NCI-H146 treated with DMSO at 0.1 percent for 48 hours (cell line): ENCODE results near the gene HOXD10.

Experiments
- DNase-seq: peaks from one replicate; lab custom pipeline; 2025; ENCODE audit not compliant: unreplicated experiment; lab: John Stamatoyannopoulos, UW

Gene HOXD10

DNA sequence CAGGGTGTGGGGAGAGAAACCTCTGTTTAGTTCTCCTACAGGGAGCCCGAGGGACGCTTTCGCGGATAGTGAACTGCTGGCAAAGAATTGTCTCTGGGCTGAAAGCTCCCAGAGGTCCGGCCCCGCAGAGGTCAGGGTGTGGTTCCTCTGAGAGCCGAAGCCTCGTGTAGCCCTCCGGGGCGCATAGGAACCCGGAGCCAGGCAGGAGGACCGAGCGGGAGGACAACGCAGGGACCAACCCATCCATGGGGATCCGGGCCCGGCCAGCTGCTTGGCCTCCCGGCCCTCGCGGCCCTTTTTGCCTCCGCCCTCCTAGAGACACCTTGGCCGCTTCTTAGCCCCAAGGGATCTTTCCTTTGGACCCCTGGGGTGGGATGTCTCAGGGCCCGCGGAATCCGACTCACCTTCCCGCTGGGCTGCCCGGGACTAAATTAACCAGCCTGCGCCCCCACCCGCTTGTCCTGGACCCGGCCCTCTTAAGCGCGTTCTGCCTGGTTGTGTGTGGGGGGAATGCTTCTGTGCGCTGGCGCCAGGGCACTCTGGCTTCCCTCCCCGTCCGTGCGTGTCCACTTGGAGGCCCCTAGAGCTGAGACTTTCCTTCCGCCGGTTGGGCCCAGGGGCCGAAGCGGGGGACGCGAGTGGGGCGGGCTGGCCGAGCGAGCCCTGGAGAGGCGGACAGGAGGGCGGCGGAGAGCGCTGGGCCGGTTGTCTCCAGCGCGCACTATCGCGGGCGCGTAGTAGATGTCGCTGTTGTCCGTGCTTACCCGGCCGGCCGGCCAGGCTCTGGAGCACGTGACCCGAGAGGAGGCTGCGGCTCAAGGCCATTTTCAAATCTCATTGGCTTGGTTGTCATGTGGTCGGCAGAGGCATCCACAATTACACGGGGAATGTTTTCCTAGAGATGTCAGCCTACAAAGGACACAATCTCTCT, at the start of gene HOXD10:
Gene HOXD10, plus strand, starts transcription at position 896 of the 931 bp plus-strand sequence. CDS start 56 bp downstream, outside the sequence.
- no peak for DNase-seq

DNA sequence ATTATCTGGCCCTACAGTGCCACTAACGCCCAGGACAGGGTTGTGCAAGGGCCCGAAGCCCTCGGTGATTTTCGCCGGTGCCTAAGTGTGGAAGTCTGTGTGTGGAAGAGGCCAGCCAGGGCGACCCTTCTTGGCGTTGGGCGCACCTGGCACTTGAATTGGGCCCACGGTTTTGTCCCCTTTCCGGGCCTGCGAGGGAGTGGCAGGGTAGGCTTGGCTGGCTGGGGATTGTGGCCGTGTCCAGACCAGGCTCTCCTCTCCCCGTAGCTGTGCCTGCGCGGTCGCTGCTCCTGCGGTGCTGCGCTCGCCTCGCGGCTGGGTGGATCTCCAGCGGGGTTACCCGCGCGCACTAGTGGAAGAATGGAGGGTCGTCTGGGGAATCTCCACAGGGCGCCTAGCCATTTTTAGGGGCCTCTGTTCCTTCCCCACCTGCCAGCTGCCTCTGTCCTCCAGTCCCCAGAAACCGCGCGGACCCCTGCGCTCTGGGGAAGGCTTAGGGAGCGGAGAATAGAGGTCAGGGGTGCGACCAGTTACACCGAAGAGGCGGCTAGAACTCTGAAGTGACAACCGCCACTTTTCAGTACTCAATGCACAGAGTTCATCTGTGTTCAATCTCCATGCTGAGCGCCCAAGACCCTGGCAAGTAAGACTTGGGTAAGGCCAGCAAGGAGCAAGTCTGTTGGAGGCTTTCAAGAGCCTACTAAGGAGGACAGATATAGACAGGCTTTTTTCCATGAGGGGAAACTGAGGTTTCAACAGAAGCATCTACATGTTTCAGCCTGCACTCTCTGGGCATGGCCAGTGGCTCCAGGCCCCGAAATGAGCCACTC, 48.8 kb upstream of the HOXD10 start:
- DNase-seq = no peak

DNA sequence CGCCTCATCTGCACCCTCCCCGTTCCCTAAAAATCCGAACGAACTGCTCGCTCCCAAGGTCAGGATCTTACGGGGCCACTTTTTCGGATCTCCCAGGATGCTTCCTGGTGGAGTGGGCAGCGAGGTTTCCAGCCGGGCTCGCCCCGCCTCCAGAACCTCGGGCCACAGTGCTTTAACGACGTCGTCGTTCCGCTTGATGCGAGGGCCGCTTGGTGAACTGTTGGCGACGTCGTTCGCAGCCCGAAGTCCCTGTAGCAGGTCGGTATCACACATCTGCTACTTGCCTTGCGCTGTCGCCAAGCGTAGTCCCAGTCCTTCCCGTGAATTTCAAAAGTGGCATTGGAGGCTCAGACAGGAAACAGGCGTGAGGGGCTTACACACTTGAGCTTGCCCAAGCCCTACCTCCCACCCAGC, 48.2 kb upstream of the HOXD10 start:
- no peak for DNase-seq

DNA sequence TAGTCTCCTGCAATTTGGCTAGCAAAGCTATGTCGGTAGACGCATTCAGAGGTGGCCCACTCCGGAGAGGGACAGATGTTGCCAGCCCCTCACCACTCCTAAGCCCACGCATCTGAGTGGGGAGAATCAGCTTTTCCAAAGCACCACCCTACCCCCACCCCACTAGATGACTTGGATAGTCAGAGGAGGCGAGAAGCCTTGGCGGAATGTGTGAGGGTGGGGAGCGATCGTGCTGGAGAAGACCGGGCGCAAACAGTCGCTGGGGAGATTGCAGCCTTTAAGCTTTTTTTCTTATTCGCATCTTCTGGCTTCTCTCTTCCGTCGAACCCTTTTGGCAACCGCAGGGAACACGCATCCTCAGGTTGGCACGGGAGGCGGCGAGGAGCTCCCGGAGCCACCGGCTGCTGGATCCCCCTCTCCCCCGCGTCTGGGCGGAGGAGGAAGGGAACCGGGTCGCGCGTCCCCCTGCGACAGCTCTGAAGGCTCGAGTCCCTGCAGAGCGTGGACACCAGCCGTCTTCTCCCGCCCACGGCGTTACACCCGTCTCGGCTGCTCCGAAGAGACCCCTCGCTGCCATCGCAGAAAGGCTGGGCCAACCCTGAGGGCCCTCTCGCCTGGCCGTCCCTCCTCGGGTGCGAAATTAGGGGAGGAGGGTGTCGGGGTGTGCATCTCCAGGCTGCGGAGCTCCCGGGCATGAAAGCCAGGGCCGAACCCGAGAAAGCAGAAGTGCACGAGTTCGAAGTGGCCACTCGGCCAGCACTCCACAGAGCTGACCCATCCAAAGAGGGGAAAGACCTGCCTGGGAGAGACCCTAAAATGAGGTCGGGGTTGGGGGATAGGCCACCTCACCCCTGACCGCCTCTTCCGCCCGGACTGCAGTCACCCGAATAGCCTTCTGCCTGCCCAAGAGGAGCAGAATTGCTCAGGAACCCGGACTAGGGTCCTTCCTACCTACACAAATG, 45.0 kb upstream of the HOXD10 start:
- no peak for DNase-seq

DNA sequence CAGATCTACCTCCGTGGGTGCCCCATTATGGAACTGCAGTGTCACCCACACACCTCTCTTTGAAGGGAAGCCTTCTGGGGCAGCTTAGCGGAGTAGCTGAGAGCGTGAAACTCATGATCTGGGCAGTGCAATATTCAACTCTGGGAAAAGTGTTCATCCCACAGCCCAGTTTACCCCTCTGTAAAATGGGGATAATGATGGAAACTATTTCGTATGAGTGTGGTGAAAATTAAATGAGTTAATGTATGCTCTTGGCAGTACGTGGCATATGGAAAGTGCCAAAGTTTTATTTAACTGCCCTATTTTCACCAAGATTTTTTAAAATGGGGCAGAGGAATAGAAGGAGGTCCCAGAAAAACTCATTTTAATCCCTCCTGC, 44.3 kb upstream of the HOXD10 start:
- no peak for DNase-seq

DNA sequence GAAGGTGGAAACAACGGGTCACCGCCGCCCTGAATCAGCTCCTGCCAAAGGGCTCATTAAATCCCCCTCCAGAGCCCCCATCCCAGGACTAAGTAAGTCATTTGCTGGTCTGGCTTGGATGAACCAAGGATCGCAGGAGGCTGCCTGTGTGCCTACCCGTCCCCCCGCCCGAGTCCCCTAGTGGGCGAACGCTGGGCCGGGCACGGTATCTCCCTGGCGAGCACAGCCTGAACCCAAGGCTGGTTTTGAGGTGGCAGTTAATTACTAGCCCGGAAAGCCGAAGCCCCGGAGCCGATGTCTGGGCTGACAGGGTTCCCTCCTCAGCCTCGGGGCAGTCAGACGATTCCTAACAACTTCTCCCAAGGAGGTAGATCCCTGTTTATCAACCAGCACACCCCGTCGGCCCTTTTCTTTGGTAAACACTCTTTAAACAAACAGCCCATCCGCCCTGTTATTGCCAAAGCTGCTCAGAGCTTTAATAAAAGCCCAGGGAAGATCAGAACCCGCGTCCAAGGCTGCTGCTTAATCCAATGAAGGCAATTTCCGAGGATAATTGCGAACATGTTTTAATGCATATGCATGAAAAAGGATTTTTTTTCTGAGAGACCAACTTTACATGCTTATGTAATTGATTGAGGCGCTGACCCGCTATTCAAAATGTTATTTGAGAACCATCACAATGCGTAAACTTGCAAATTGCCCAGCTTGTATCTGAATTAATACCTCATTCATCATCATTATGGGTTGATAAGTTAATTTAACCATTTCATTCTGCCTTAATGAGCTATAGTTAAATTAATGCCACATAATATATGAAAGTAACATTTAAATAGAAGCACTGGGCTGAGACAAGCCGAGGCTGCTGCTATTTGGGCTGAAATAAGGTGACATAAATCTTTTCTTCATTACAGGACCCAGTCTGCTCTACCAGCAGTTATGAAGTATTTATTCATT, 43.4 kb upstream of the HOXD10 start:
- no peak for DNase-seq

DNA sequence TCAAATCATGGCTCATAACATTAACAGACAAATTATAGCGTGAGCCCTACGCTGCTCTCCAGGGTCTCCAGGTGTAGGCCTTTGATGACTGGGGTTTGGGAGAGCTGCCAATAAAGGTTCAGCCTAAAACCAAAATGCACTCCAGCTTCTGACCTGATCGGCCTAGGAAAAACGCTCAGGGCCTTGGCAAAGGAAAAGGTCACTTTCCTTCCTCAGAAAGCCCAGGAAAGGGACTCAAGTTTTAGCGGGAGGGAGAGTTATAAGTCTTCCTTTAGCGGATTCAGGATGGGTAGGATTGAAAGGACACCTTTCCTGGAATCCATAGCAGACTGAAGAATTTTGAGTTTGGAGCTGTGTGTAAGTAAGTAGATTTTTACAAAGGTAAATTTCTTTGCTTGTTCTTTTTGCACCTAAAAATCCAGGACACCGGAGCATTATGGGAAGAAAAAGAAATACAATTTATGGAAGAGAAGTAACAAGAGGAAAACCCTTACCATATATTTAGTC, 41.6 kb upstream of the HOXD10 start:
- no peak for DNase-seq

DNA sequence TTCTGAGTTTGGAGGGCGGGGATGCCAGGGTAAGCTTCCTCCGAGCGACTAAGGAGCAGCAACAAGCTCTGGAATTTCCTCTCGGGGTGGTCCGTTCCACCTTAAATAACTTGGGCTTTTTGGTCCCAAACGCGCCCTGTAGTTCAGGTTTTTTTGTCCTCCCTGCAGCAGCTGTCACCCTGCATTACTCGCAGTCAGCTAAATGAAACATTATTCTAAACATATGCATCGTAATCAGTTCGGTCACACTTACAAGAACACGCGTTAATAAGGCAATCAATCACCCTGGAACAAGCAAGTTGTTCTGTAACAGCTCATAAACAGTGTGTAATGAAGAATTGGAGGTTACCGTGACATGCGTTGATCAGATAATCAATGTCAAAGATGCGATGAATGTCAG, 41.1 kb upstream of the HOXD10 start:
- DNase-seq = no peak

DNA sequence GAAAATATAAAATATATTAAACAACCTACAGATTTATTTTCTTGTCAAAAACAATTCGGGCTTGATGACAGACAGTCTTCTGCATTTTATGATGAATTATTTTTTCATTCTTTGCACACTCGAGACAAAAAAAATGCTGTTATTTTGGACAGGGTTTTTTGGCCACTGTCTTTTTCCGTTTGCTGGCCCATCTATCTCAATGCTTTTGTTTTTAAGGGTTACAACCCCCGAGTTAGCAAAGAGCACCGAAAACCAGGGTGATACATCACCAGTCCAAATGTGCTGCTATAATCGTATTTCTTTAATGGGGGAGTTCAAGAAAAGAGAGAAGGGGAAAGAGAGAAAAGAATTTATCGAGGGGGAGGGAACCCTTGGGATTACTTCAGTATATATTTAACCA, 40.5 kb upstream of the HOXD10 start:
- DNase-seq = no peak

DNA sequence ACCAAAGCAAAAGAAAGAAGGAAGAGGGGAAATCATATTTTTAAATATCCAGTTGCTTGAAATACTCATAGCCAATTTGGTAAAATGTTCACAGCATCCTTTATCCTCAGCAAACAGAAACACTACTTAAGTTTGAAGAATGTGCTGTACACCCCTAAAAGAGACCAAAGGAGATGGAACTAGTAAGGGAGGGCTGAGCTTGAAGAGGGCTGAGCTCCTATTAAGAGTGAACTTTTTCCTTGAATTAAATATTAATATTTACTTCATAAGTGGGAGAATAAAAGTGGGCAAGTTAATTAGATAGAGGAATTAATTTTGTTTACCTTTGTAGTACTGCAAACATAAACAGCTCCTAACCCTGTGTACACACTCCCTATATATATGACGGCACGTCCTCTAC, 39.8 kb upstream of the HOXD10 start:
- DNase-seq = no peak

DNA sequence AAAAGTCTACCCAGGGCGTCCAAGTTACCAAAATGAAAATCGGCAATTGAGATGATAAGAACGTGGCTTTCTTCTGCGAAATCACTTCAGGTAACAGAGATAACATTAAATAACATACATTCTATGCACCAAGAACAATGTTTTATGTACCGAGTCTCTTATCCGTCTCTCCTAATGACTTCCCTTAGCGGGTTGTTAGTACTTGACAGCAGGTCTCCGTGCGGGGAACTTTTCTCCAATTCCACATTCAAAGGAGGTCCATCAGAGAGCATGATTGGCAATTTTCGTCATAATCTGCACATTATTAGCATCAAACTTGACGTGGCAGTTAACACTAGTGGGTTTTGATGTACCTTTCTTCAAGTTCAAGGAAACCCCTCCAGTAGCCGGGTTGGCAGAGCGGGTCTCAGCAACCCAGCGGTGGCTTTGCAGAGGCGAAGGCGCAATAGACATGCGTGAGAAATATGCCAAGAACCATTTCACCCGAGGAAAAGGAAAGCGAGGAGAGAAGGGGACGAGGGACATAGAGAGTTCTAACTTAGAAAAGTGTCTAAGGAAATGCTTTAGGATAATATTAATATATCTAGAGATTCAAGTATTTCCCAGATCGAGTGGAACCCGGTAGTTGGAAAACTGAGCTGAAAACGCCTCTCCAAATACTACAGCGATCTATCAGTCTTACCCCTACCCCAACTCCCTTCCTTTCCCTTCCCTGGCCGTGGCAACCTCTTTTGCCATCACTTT, 37.9 kb upstream of the HOXD10 start:
- peak; percentile 17 for DNase-seq

DNA sequence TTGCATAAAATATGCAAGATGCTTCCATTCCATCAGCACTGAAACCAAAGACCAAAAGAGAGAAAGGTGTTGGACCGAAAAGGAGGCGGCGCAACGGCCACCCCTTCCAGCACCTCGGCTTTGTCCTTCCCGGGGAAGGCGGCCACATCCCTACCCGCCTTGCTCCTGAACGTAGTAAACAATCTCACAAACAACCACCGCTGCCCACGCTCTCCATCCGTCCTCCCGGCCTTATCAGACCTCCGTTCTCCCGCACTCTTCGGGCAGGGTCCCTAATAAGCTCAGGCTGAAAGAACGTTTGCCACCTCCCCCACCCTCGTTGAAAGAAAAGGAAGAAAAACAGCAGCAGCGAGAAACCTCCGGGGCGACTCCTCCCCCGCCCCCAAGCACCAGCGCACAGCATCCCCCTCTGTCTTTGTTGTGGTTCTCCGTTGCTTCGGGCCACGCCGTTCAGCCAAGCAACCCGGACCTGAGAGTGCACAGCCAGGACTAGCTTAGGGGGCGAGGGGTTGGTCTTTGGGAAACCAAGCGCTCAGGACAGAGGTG, 37.2 kb upstream of the HOXD10 start:
- DNase-seq = peak; percentile 66

DNA sequence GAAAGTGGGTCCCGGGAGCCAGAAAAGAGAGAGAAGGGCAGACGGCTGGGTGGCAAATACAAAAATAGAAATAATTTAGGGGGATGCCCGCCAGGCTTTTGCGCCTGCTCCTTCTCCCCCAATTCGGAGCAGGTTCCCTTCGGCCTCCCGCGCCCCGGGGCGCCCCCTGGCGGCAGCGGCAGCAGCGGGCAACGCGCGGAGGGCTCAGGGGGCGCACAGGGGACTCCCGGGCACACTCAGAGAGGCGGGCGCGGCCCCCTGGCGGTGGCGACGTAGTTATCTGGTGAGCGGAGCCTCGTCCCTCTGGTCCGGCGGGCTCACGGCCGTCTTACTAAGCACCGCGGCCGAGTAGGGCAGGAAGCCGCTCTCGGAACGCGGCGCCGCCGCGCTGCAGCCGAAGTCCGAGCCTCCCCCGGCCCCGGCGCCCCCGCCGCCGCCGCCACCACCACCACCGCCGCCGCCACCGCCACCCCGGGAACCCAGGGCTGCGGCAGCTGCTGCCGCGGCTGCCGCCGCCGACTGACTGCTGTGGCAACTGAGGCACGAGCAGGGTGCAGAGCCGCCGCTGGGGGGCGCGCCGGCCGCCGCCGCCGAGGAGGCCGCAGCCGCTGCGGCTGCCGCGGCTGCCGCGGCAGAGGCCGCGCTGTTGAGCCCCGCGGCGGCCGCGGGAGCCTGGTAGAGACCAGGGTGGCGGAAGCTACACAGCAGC, 36.6 kb upstream of the HOXD10 start:
- peak; percentile 66 for DNase-seq

DNA sequence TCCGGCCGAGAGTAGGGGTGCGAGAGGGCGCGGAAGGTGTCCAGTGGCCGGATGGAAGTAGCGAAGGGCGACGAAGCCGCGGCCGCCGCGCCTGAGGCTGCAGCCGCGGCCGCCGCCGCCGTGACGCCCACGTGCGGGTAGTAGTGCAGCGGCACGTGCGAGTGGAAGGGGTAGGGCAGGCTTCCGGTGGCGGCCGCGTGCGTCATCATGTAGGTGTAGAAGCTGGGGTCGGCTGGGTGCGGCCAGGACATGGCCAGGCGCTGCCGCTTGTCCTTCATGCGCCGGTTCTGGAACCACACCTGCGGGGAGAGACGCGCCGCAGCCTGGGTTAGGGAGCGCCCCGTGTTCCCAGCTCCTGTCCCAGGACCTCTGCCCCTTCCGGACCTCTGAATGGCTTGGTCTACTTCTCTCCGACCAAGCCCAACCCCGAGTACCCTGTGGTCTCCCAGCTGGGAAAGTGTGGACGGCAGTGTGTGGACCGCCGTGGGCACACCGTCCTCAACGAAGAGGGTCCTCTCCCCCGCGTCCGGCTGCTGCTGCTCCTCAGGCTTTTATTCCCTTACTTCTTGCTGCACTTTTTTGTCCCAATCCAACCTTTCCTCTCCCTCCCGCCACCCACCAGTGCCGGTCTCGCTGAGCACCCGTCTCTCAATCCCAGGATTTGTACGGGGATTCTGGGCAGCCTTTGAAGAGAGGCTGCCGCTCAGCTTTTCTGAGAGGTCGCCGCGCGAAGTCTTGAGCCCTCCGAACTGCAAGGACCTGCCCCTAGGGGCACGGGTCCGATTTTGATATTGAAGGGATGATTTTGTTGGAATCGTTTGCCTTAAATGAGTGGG, 35.8 kb upstream of the HOXD10 start:
- DNase-seq = no peak

DNA sequence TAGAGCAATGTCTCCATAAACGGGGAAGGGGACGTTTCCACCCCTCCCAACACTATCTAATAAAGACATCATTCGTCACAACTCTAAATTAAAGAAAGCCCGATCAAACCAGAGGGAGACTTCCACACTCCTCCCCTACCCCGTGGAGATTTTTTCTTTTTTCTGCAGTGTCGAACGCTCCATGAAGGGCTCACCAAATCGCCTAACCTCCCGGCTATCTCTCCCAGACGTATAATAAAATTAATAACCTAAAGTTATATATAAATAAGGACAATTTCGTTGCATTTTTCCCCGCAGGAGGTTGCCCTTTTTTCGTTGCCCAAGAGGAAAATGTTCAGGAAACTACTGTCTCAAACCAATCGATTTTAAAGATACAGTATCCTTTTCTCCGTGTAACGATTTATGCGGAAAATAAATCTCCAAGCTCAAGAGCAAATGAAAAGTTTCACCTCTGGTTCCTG, 35.2 kb upstream of the HOXD10 start:
- no peak for DNase-seq

DNA sequence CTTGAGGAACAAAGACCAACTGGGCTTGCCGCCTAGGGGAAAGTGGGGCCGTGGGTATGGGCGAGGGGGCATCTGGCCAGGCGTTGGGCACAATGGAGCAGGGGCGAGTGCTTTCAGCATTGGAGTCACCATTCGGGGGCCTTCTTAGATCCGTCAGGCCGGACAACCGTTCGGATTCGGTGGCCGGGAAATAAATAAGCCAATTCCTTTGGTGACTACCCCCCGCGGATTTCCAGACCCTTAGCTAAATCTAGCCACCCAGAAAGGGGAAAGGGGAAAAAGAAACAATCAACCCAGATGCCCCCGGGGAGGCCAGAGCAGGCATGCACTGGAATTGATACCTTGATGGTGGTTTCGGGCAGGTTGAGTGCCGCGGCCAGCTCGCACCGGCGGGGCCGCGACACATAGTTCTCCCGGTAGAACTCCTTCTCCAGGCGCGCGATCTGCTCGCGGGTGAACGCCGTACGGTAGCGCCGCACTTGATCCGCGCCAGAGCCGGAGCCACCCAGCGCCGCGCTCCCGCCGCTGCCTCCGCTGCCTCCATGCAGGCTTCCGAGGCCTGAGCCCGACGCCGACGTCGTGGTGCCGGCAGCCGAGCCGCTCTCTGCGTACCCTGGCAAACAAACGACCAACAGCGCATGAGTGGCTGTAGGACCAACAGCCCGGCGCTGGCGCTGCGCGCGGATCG, 34.6 kb upstream of the HOXD10 start:
- DNase-seq = no peak

DNA sequence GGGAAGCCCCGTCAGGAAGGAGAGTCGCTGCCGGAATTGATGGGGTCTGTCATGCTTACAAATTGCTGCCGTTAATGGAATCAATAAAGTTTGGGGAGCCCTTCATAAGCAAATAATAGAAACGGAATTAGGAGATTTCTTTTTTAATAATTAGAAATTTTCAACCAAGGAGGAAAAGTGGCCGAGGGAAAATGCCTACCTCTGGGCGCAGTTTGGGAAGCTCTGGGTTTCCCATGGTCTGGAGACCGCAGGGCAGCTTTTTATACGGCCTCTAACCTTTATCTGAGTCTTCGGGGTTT, 34.1 kb upstream of the HOXD10 start:
- DNase-seq = no peak
